K562 (cell line): ENCODE results near the gene EIF3I. TPM values are rescaled to one million over a fixed set of nuclear protein-coding genes. Genes with fewer than 3 reads are reported as not detected.

Source experiments
- ARHGAP35 ChIP-seq: fragments of 450-650 bp; IDR thresholded peaks from 2 replicates; pipeline ENCODE4 v1.6.1; 2018; ENCODE audit not compliant: partially characterized antibody
- ARID1B ChIP-seq: fragments of 450-650 bp; IDR thresholded peaks from 2 replicates; pipeline ENCODE4 v1.6.1; 2016; ENCODE audit warnings: antibody characterized with exemption, mild to moderate bottlenecking, inconsistent platforms
- CLOCK ChIP-seq: fragments of 250-450 bp; sonication (Bioruptor Pico); IDR thresholded peaks from 2 replicates; pipeline ENCODE4 v1.4.0; 2020; ENCODE audit warnings: mild to moderate bottlenecking, moderate library complexity, borderline replicate concordance
- ELK3 ChIP-seq: fragments of 450-650 bp; formaldehyde crosslinking; IDR thresholded peaks from 2 replicates; pipeline ENCODE4 v1.4.0; 2020; ENCODE audit warnings: mild to moderate bottlenecking
- ETV5 ChIP-seq: sonication (generic); formaldehyde crosslinking; IDR thresholded peaks from 2 replicates; pipeline ENCODE4 v1.4.0; 2020; ENCODE audit warnings: low read depth, mild to moderate bottlenecking, missing genetic modification reagents
- FOXK1 ChIP-seq: sonication (generic); formaldehyde crosslinking; IDR thresholded peaks from 2 replicates; pipeline ENCODE4 v1.8.0; 2022; ENCODE audit warnings: missing genetic modification reagents, mild to moderate bottlenecking, borderline replicate concordance
- HOXB6 ChIP-seq: fragments of 250-450 bp; sonication (Bioruptor Pico); IDR thresholded peaks from 2 replicates; pipeline ENCODE4 v1.5.1; 2022; ENCODE audit warnings: mild to moderate bottlenecking, borderline replicate concordance
- KLF10 ChIP-seq: fragments of 250-450 bp; sonication (Bioruptor Pico); IDR thresholded peaks from 2 replicates; pipeline ENCODE4 v1.6.1; 2021; ENCODE audit warnings: matching md5 sums
- MEIS2 ChIP-seq: fragments of 450-650 bp; IDR thresholded peaks from 2 replicates; pipeline ENCODE4 v1.6.1; 2014; ENCODE audit warnings: mild to moderate bottlenecking; ENCODE audit not compliant: partially characterized antibody
- NBN ChIP-seq: fragments of 450-650 bp; IDR thresholded peaks from 2 replicates; pipeline ENCODE4 v1.6.1; 2016; ENCODE audit warnings: low read depth, mild to moderate bottlenecking
- NCOA4 ChIP-seq: fragments of 450-650 bp; IDR thresholded peaks from 2 replicates; pipeline ENCODE4 v1.6.1; 2018; ENCODE audit warnings: mild to moderate bottlenecking; ENCODE audit not compliant: partially characterized antibody
- NFE2L1 ChIP-seq: fragments of 450-650 bp; IDR thresholded peaks from 2 replicates; pipeline ENCODE4 v1.6.1; 2016; ENCODE audit warnings: missing genetic modification characterization, low read depth, mild to moderate bottlenecking, missing compliant biosample characterization, moderate library complexity, borderline replicate concordance
- PREB ChIP-seq: sonication (generic); formaldehyde crosslinking; IDR thresholded peaks from 2 replicates; pipeline ENCODE4 v1.8.1; 2023; ENCODE audit warnings: mild to moderate bottlenecking, missing genetic modification reagents
- RBM14 ChIP-seq: fragments of 200-400 bp; formaldehyde crosslinking; IDR thresholded peaks from 2 replicates; pipeline ENCODE4 v1.6.1; 2018; ENCODE audit warnings: low read depth, mild to moderate bottlenecking, low read length, moderate library complexity, borderline replicate concordance; ENCODE audit not compliant: insufficient read depth
- RBM34 ChIP-seq: fragments of 200-400 bp; formaldehyde crosslinking; IDR thresholded peaks from 2 replicates; pipeline ENCODE4 v1.6.1; 2018; ENCODE audit warnings: low read length, borderline replicate concordance; ENCODE audit not compliant: insufficient read depth
- RFX1 ChIP-seq: fragments of 450-650 bp; IDR thresholded peaks from 2 replicates; pipeline ENCODE4 v1.6.1; 2016; ENCODE audit warnings: mild to moderate bottlenecking, moderate library complexity
- SNAPC5 ChIP-seq: fragments of 250-450 bp; sonication (Bioruptor Pico); IDR thresholded peaks from 2 replicates; pipeline ENCODE4 v1.8.0; 2021; ENCODE audit warnings: moderate library complexity, mild to moderate bottlenecking, inconsistent platforms
- SOX6 ChIP-seq: fragments of 450-650 bp; IDR thresholded peaks from 2 replicates; pipeline ENCODE4 v1.6.1; 2014; ENCODE audit warnings: mild to moderate bottlenecking
- SREBF1 ChIP-seq: fragments of 150-350 bp; IDR thresholded peaks from 2 replicates; pipeline ENCODE4 v1.6.1; 2014; ENCODE audit warnings: antibody characterized with exemption, low read depth, low read length, borderline replicate concordance
- SRSF9 ChIP-seq: fragments of 200-400 bp; formaldehyde crosslinking; IDR thresholded peaks from 2 replicates; pipeline ENCODE4 v1.6.1; 2017; ENCODE audit warnings: low read depth, low read length, borderline replicate concordance
- TARDBP ChIP-seq: fragments of 450-650 bp; IDR thresholded peaks from 2 replicates; pipeline ENCODE4 v1.6.1; 2016
- TEAD1 ChIP-seq, 2 experiments: fragments of 450-650 bp in 1 of 2; sonication (generic) in 1 of 2; formaldehyde crosslinking; IDR thresholded peaks; 2 replicates each; pipeline versions ENCODE4 v1.4.0 to v1.8.0; 2020 to 2022; ENCODE audit warnings: mild to moderate bottlenecking in 2 of 2, missing genetic modification reagents in 1 of 2
- ZNF134 ChIP-seq: fragments of 250-450 bp; sonication (Bioruptor Pico); conservative IDR thresholded peaks from 2 replicates; pipeline ENCODE4 v1.4.0; 2020
- ZNF551 ChIP-seq: fragments of 250-450 bp; sonication (Bioruptor Pico); IDR thresholded peaks from 2 replicates; pipeline ENCODE4 v1.5.0; 2021; ENCODE audit warnings: mild to moderate bottlenecking, moderate library complexity
- polyA plus RNA-seq, 8 experiments: library from polyadenylated mRNA; depleted of rRNA in 4 of 8; stranded (reverse) in 5 of 8; unstranded in 3 of 8; fragments of >200 nt; fragmentation: Nextera tagmentation in 2 of 8; fragmentation: Illumina TruSeq in 1 of 8; extraction: Ambion mirVana in 2 of 8; extraction: Trizol in 1 of 8; gene quantifications; 2 replicates each; pipeline versions ENCODE4 v1.2.1 to v1.2.3, GENCODE V29; 2011 to 2014; ENCODE audit warnings: inconsistent platforms in 1 of 8, missing spikeins in 1 of 8
- total RNA-seq, 7 experiments: library from RNA; depleted of rRNA in 6 of 7; stranded (reverse); fragments of >200 nt in 6 of 7; fragmentation: Illumina TruSeq in 2 of 7; extraction: Trizol in 2 of 7; gene quantifications; 2 replicates each; pipeline versions ENCODE4 v1.2.1 to v1.2.3, GENCODE V29; 2011 to 2021; ENCODE audit warnings: low replicate concordance in 1 of 7

The EIF3I gene
- total and polyA plus RNA-seq, 9 of the 15 experiments (the other 6 are each of a cell fraction or from before 2014, with no cell fraction given), result 414 to 1,526 (median 635) TPM

- peak; percentile 51 for TF ChIP-seq ARID1B
- TF ChIP-seq ELK3 (CRISPR knock-in tag), result no peak
- no peak for TF ChIP-seq NFE2L1
- TF ChIP-seq RBM34, result no peak
- TF ChIP-seq RFX1, result no peak
- TF ChIP-seq SNAPC5 (CRISPR knock-in tag), result no peak
- TF ChIP-seq TARDBP, result peak; percentile 62; the same call in 1 of the 2 replicates
- TF ChIP-seq HOXB6 (CRISPR knock-in tag), result no peak
- no peak for TF ChIP-seq CLOCK (CRISPR knock-in tag)
- no peak for TF ChIP-seq SRSF9
- TF ChIP-seq ARHGAP35, result no peak
- no peak for TF ChIP-seq ZNF551 (CRISPR knock-in tag)
- TF ChIP-seq SREBF1, result no peak
- TF ChIP-seq PREB (CRISPR knock-in tag), result no peak
- TF ChIP-seq NBN, result peak; percentile 72; the same call in 1 of the 2 replicates
- no peak for TF ChIP-seq FOXK1 (CRISPR knock-in tag)
- TF ChIP-seq KLF10 (CRISPR knock-in tag), result no peak
- TF ChIP-seq ETV5, result 0 out of 2 replicates have a peak, but pooled peaks have one; percentile 10
- TF ChIP-seq NCOA4, result no peak
- 0 out of 4 replicates have a peak, but pooled peaks of 1 of the 2 experiments have one; percentile 32 for TF ChIP-seq TEAD1 (CRISPR knock-in tag; IDR thresholded peaks at IDR 0.05)
- TF ChIP-seq RBM14, result no peak
- no peak for TF ChIP-seq ZNF134 (CRISPR knock-in tag)
- TF ChIP-seq SOX6, result 0 out of 2 replicates have a peak, but pooled peaks have one; percentile 31
- TF ChIP-seq MEIS2, result no peak
Observed at GRCh38 chr1:32247983-32248889, 26.0 kb downstream of the EIF3I start (continued).
